ENCODE measurements around the gene SLIT3. TPM values are rescaled to one million over a fixed set of nuclear protein-coding genes. Genes with fewer than 3 reads are reported as not detected.

The SLIT3 gene
- total RNA-seq, 2 experiments from 2014 or later = not detected

- H3K9me3 ChIP-seq (ENCODE audit: control insufficient read depth in 1 of 2, insufficient read depth in 1 of 2, low read length in 2 of 2) = peaks cover 0 to 7% of the 10 kb centered on the region in 2 experiments
- ChIA-PET POLR2A (no interaction called here), CTCF (no interaction called here)
- no peaks in the 10 kb centered on the region for H3K27me3 Mint-ChIP-seq
- H3K27me3 ChIP-seq (ENCODE audit: control insufficient read depth in 1 of 2, insufficient read depth in 2 of 2, low read length in 2 of 2) = no peaks in the 10 kb centered on the region
- no peaks in the 10 kb centered on the region for H3K9me3 Mint-ChIP-seq
- intact Hi-C loops (cut with DNase I, micrococcal nuclease) = no loop called here
- TF ChIP-seq CTCF (IDR thresholded peaks at IDR 0.05) = no peak
- DNase-seq (no peak), ATAC-seq (ENCODE audit: poor library complexity) (no peak)
- no peaks in the 10 kb centered on the region for H3K36me3 Mint-ChIP-seq (ENCODE audit: low read depth)
- no peak overlapping the region for H3K27ac Mint-ChIP-seq
- H3K4me1 ChIP-seq (ENCODE audit: insufficient read depth, low read length) = no peaks in the 10 kb centered on the region
- no peak overlapping the region for H3K4me3 Mint-ChIP-seq
- H3K27ac ChIP-seq (ENCODE audit: low read depth in 1 of 2, low read length in 2 of 2) = no peak overlapping the region
- H3K36me3 ChIP-seq (ENCODE audit: insufficient read depth, low read length) = no peaks in the 10 kb centered on the region
- no peaks in the 10 kb centered on the region for H3K4me1 Mint-ChIP-seq (ENCODE audit: low read depth)
- no peak overlapping the region for H3K4me3 ChIP-seq (ENCODE audit: low read length)
Measured at GRCh38 chr5:169270827-169271226, 30.1 kb downstream of the SLIT3 start.

- H3K36me3 ChIP-seq (ENCODE audit: insufficient read depth, low read length) = no peaks in the 10 kb centered on the region
- H3K27me3 ChIP-seq (ENCODE audit: control insufficient read depth in 1 of 2, insufficient read depth in 2 of 2, low read length in 2 of 2) = peaks cover 0 to 3% of the 10 kb centered on the region in 2 experiments
- Mint-ChIP-seq H3K4me1 (ENCODE audit: low read depth) (no peaks in the 10 kb centered on the region), H3K36me3 (ENCODE audit: low read depth) (no peaks in the 10 kb centered on the region), H3K27ac (no peak overlapping the region), H3K27me3 (peaks cover 9% of the 10 kb centered on the region), H3K4me3 (no peak overlapping the region), H3K9me3 (no peaks in the 10 kb centered on the region)
- H3K4me1 ChIP-seq (ENCODE audit: insufficient read depth, low read length) = no peaks in the 10 kb centered on the region
- H3K9me3 ChIP-seq (ENCODE audit: control insufficient read depth in 1 of 2, insufficient read depth in 1 of 2, low read length in 2 of 2) = peaks cover 0 to 5% of the 10 kb centered on the region in 2 experiments
- H3K27ac ChIP-seq (ENCODE audit: low read depth in 1 of 2, low read length in 2 of 2) = no peak overlapping the region
- POLR2A ChIA-PET = no interaction called here
- H3K4me3 ChIP-seq (ENCODE audit: low read length) = no peak overlapping the region
- CTCF ChIA-PET = no interaction called here
- DNase-seq (no peak), ATAC-seq (ENCODE audit: poor library complexity) (no peak)
- TF ChIP-seq CTCF (IDR thresholded peaks at IDR 0.05) = no peak
- intact Hi-C loops (cut with DNase I, micrococcal nuclease) = no loop called here
Measured at GRCh38 chr5:169268019-169268418, 32.9 kb downstream of the SLIT3 start.

- Mint-ChIP-seq H3K36me3 (ENCODE audit: low read depth) (no peaks in the 10 kb centered on the region), H3K27me3 (peaks cover 16% of the 10 kb centered on the region), H3K27ac (no peak overlapping the region), H3K4me3 (no peak overlapping the region), H3K4me1 (ENCODE audit: low read depth) (no peaks in the 10 kb centered on the region), H3K9me3 (peaks cover 2% of the 10 kb centered on the region)
- H3K27ac ChIP-seq (ENCODE audit: low read depth in 1 of 2, low read length in 2 of 2) = no peak overlapping the region
- H3K4me1 ChIP-seq (ENCODE audit: insufficient read depth, low read length) = no peaks in the 10 kb centered on the region
- peaks cover 3 to 4% of the 10 kb centered on the region in 2 experiments for H3K27me3 ChIP-seq (ENCODE audit: control insufficient read depth in 1 of 2, insufficient read depth in 2 of 2, low read length in 2 of 2)
- ATAC-seq (ENCODE audit: poor library complexity) (no peak), DNase-seq (no peak)
- POLR2A ChIA-PET = no interaction called here
- intact Hi-C loops (cut with DNase I, micrococcal nuclease) = no loop called here
- no peak for TF ChIP-seq CTCF (IDR thresholded peaks at IDR 0.05)
- no peaks in the 10 kb centered on the region for H3K36me3 ChIP-seq (ENCODE audit: insufficient read depth, low read length)
- no peak overlapping the region for H3K4me3 ChIP-seq (ENCODE audit: low read length)
- H3K9me3 ChIP-seq (ENCODE audit: control insufficient read depth in 1 of 2, insufficient read depth in 1 of 2, low read length in 2 of 2) = no peaks in the 10 kb centered on the region
- CTCF ChIA-PET = no interaction called here
Measured at GRCh38 chr5:169265888-169266287, 35.1 kb downstream of the SLIT3 start.
